ENCODE results near the gene IL6.

IL6 gene

DNA sequence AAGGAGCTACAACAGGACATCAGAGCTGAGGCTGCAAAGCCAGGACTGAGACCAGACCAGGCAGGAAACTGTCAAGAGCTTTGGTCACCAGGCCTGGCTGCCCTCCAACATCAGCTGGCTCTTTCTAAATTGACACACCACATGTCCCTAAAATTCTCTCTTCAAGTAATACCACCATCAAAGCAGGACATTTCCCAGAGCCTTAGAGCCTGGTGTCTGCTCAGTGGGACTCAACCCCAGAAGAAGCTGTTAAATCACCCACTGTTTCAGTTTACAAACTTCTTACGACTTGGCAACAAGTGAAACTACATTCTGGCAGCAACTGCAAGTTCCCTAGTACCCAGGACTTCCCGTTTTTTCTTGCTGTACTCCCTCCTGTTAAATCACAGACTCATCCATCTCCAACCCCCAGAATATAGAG, 3.8 kb upstream of the IL6 start:
- intact Hi-C loops (cut with DNase I), result no loop called here
- DNase-seq, result peak in 36 of 42 donors; percentile 17 to 76 (median 50)

DNA sequence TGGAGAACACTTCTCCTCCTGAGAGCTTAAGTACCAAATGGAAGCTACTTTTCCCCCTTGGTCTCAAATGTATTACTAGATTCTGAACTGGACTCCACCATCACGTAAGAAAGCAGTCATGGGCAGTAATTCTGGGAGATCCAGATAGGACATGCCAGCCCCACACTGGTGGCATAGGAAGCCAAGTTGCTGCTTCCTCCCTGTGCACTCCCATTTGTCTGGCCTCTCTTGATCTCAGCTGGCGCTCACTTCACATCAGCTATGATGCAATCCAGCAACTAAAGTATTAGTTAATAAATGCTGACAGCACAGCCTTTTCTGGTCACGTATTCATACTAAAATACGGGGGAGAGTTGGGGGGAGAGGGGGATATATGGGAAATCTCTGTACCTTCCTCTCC, 3.4 kb upstream of the IL6 start:
- DNase-seq, result peak in 2 of 42 donors; percentile 18 to 48
- intact Hi-C loops (cut with DNase I), result no loop called here

DNA sequence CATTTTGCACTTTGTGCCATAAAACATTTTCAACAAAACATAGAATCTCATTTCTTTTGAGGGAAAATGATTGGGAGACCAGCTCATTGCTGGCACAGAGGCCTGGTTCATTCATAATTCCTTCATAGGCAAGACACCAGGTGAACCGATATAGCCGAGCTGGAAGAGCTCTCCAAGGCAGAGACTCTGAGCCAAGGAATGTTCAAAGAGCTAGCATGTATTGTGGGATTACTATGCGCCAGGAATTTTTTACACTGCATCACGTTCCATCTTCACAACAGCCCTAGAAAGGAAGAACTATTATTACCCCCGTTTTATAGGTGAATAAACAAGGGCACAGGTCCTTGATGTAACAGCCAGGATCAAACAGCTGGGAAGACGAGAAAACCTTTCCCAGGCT, 2.1 kb upstream of the IL6 start:
- no peak for DNase-seq

DNA sequence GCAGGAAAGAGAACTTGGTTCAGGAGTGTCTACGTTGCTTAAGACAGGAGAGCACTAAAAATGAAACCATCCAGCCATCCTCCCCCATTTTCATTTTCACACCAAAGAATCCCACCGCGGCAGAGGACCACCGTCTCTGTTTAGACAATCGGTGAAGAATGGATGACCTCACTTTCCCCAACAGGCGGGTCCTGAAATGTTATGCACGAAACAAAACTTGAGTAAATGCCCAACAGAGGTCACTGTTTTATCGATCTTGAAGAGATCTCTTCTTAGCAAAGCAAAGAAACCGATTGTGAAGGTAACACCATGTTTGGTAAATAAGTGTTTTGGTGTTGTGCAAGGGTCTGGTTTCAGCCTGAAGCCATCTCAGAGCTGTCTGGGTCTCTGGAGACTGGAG, 1.4 kb upstream of the IL6 start:
- DNase-seq, result no peak

More for the DNA sequence above, 2.1 kb upstream of the IL6 start:
- intact Hi-C loops (cut with DNase I), result loop anchor here (5.0 kb wide), 1 partner anchor 163 kb away; no protein-coding TSS in a partner anchor

DNA sequence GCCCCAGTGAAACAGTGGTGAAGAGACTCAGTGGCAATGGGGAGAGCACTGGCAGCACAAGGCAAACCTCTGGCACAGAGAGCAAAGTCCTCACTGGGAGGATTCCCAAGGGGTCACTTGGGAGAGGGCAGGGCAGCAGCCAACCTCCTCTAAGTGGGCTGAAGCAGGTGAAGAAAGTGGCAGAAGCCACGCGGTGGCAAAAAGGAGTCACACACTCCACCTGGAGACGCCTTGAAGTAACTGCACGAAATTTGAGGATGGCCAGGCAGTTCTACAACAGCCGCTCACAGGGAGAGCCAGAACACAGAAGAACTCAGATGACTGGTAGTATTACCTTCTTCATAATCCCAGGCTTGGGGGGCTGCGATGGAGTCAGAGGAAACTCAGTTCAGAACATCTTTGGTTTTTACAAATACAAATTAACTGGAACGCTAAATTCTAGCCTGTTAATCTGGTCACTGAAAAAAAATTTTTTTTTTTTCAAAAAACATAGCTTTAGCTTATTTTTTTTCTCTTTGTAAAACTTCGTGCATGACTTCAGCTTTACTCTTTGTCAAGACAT, 574 bp upstream of the IL6 start:
- peak in 38 of 42 donors; percentile 7 to 80 (median 46) for DNase-seq
- intact Hi-C loops (cut with DNase I), result loop anchor here (5.0 kb wide), 1 partner anchor 164 kb away; no protein-coding TSS in a partner anchor

More for the DNA sequence above, 1.4 kb upstream of the IL6 start:
- intact Hi-C loops (cut with DNase I), result loop anchor here (5.0 kb wide), 1 partner anchor 163 kb away; no protein-coding TSS in a partner anchor

DNA sequence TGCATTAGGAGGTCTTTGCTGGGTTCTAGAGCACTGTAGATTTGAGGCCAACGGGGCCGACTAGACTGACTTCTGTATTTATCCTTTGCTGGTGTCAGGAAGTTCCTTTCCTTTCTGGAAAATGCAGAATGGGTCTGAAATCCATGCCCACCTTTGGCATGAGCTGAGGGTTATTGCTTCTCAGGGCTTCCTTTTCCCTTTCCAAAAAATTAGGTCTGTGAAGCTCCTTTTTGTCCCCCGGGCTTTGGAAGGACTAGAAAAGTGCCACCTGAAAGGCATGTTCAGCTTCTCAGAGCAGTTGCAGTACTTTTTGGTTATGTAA, 675 bp downstream of the IL6 start:
- no peak for DNase-seq
- intact Hi-C loops (cut with DNase I), result loop anchor here (5.0 kb wide), 1 partner anchor 165 kb away; no protein-coding TSS in a partner anchor

DNA sequence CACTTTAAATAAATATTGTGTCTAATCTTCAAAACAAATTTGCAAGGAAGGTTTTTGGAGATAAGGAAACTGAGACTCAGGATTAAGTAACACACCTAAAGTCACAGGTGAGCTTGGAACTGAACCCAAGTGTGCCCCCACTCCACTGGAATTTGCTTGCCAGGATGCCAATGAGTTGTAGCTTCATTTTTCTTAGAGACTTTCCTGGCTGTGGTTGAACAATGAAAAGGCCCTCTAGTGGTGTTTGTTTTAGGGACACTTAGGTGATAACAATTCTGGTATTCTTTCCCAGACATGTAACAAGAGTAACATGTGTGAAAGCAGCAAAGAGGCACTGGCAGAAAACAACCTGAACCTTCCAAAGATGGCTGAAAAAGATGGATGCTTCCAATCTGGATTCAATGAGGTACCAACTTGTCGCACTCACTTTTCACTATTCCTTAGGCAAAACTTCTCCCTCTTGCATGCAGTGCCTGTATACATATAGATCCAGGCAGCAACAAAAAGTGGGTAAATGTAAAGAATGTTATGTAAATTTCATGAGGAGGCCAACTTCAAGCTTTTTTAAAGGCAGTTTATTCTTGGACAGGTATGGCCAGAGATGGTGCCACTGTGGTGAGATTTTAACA, 1.5 kb downstream of the IL6 start:
- intact Hi-C loops (cut with DNase I), result loop anchor here (5.0 kb wide), 1 partner anchor 166 kb away; no protein-coding TSS in a partner anchor
- peak in 1 of 42 donors; percentile 16 for DNase-seq

DNA sequence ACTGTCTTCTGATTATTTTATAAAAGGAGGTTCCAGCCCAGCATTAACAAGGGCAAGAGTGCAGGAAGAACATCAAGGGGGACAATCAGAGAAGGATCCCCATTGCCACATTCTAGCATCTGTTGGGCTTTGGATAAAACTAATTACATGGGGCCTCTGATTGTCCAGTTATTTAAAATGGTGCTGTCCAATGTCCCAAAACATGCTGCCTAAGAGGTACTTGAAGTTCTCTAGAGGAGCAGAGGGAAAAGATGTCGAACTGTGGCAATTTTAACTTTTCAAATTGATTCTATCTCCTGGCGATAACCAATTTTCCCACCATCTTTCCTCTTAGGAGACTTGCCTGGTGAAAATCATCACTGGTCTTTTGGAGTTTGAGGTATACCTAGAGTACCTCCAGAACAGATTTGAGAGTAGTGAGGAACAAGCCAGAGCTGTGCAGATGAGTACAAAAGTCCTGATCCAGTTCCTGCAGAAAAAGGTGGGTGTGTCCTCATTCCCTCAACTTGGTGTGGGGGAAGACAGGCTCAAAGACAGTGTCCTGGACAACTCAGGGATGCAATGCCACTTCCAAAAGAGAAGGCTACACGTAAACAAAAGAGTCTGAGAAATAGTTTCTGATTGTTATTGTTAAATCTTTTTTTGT, 2.3 kb downstream of the IL6 start:
- intact Hi-C loops (cut with DNase I), result loop anchor here (5.0 kb wide), 1 partner anchor 167 kb away; no protein-coding TSS in a partner anchor
- no peak for DNase-seq

DNA sequence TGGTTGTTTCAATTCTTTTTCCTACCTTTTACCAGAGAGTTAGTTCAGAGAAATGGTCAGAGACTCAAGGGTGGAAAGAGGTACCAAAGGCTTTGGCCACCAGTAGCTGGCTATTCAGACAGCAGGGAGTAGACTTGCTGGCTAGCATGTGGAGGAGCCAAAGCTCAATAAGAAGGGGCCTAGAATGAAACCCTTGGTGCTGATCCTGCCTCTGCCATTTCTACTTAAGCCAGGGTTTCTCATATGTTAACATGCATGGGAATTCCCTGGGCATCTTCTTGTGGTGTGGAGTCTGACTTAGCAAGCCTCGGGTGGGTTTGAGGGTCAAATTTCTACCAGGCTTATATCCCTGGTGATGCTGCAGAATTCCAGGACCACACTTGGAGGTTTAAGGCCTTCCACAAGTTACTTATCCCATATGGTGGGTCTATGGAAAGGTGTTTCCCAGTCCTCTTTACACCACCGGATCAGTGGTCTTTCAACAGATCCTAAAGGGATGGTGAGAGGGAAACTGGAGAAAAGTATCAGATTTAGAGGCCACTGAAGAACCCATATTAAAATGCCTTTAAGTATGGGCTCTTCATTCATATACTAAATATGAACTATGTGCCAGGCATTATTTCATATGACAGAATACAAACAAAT, 3.2 kb downstream of the IL6 start:
- no peak for DNase-seq
- intact Hi-C loops (cut with DNase I), result no loop called here

DNA sequence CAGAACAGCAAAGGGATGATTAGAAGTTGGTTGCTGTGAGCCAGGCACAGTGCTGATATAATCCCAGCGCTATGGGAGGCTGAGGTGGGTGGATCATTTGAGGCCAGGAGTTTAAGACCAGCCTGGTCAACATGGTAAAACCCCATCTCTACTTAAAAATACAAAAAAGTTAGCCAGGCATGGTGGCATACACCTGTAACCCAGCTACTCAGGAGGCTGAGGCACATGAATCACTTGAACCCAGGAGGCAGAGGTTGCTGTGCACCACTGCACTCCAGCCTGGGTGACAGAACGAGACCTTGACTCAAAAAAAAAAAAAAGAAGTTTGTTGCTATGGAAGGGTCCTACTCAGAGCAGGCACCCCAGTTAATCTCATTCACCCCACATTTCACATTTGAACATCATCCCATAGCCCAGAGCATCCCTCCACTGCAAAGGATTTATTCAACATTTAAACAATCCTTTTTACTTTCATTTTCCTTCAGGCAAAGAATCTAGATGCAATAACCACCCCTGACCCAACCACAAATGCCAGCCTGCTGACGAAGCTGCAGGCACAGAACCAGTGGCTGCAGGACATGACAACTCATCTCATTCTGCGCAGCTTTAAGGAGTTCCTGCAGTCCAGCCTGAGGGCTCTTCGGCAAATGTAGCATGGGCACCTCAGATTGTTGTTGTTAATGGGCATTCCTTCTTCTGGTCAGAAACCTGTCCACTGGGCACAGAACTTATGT, 4.1 kb downstream of the IL6 start:
- intact Hi-C loops (cut with DNase I), result no loop called here
- DNase-seq, result no peak

DNA sequence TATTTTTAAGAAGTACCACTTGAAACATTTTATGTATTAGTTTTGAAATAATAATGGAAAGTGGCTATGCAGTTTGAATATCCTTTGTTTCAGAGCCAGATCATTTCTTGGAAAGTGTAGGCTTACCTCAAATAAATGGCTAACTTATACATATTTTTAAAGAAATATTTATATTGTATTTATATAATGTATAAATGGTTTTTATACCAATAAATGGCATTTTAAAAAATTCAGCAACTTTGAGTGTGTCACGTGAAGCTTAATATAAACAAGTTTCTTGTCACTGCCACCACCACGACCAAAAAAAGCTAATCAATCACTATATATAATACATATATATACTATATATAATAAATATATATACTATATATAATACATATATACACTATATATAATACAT, 4.8 kb downstream of the IL6 start:
- no peak for DNase-seq
- intact Hi-C loops (cut with DNase I), result no loop called here

DNA sequence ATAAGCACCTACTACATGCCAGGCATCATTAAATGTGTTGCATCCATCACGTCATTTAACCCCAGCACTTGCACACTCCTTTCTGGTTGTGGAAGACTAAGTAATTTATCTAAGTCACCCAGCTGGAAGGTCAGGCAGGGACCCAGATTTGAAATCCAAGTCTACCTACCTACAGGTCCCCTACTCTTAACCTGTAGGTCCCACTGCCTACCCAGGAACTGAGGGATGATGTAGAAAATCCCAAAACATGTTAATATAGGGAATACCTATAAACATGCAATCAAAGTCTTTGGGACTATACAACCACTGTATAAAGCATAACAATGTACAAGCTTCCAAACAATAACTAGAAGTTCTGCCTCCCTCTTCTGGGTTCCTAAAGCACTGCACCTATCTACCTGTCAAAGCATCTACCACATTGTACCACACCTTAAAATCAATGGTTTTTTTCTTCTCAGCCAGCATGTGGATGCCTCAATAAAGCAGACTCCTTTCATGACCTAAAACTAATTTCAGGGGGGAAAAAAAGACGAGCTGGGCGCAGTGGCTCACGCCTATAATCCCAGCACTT, 5.6 kb downstream of the IL6 start:
- no peak for DNase-seq
- intact Hi-C loops (cut with DNase I), result no loop called here

DNA sequence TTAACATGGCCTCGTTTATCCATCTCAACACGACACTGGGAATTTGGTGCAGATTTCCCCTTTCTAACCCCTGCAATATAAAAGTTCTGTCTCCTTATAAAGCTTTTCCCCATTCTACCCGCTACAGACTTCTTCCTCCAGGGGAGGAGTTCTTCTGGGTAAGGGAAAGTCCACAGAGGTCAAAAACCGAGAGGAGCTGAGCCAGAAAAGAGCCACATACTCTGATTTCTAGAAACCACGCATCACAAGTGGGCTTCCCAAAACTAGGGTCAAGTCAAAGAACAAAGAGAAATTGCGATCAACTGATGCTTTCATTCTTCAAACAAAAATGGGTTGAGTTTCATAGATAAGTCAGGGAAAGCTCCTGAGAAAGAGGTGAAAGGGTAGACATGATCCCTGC, 6.8 kb downstream of the IL6 start:
- DNase-seq, result no peak
- intact Hi-C loops (cut with DNase I), result no loop called here

DNA sequence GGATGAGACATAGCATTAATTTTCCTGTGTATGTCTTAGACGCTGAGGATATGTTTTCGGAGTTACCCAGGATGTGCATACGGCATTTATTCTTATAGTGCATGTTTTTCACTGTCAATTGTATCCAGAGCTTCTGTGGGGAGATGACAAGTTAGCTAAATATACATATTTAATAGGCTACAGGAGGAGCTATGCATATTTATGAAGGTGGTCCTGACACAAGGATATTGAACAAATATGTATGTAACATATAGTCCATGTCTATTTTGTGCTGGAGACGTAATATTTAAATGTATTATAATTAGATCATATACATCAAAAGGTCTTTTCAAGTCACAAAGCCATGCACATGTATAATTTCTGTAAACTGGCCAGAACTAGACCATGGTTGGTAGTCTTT, 16.0 kb downstream of the IL6 start:
- DNase-seq, result no peak
- intact Hi-C loops (cut with DNase I), result no loop called here

DNA sequence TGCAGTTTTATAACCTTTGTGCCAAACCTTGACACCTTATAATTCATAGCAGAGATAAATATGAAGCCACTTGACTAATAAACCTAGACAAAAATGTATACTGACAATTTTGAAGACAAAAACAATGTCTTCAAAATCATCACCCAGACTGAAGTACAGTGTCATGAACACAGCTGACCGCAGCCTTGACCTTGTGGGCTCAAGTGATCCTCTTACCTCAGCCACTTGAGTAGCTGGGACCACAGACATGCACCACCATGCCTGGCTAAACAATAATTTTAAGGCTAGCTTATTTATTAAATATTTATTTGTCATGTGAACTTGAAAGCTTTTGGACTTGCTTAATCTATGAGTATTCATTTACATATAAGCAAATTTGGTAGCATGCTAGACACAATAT, 24.3 kb downstream of the IL6 start:
- intact Hi-C loops (cut with DNase I), result no loop called here

DNA sequence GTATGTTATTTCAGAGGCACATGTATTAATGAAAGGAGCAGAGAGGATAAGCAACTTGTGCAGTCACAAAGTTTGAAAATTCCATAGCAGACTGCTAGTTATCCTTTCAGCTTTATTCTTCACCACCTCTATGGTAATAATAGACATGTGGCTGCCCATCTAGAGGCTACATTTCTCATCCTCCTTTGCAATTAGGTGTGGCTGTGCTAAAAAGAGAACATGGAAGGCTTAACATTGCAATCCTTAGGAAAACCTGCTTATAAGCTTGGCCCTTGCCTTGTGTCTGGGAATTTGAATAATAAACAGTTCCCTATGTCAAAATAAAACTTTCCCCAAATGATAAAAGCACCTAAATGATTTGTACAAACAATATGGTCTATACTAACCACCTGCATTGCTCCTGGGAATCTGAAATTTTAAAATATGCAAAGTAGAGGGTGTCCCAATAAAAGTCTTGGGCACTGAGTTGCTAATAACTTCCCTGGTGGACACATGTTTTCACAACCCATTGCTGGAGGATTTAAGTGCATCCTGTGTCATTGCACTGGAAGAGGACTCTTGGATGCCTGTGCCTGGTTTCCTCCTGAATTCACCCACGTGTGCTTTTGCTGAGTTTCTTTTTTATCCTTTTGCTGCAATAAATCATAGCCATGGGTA, 30.5 kb downstream of the IL6 start:
- intact Hi-C loops (cut with DNase I), result no loop called here
- DNase-seq, result no peak

More for the DNA sequence above, 24.3 kb downstream of the IL6 start:
- no peak for DNase-seq

DNA sequence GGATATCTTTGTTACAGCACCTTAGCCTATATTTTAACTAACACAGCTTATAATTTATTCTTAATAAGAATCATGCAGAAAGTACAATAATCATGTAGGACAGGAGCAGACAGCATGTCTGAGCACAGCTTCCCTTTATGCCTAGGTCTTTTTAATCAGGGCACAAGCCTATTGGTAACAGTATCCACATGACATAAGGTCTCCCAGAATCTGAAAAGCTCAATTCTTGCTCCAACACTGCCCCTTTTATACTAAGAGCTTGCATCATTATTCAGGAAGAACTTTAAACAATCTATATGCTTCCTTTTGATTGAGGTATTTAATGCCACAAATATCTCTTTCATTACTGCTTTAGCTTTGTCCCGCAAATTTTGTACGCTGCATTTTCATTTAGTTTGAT, 31.6 kb downstream of the IL6 start:
- intact Hi-C loops (cut with DNase I), result no loop called here
- DNase-seq, result no peak

DNA sequence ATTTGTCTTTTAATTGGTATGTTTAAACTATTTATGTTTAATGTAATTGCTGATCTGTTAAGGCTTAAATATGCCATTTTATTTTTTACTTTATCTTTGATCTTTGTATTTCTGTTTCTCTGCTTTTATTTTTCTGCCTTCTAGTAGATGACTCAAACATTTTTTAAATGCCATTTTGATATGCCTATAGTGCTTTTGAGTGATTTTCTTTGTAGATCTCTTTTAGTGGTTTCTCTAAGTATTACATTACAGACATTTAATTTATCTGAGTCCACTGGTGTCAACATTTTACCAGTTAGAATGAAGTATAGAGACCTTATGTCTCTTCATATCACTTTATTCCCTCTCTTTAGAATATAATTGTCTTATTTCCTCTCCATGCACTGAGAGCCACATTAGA, 32.7 kb downstream of the IL6 start:
- intact Hi-C loops (cut with DNase I), result no loop called here
- DNase-seq, result no peak

DNA sequence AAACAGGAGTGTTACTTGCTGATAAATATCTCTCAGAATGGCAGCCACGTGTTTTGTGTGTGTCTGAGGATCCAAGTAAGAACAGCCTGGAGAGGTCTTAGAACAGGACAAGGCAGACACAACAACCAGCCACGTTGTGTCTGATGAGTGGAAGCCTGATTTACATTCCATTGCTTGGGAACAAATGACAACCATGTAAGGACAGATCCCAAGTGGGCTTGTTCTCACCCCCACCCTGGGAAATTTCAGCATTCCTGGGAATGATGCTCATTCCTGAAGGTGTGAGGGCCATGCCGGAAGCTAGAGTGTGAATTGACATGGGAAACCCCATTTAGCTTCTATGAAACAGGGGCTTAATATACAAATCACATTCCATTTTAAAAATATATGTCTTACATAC, 35.9 kb downstream of the IL6 start:
- DNase-seq, result no peak
- intact Hi-C loops (cut with DNase I), result no loop called here
